ENCODE data around the gene ABHD16B.

ABHD16B gene

DNA sequence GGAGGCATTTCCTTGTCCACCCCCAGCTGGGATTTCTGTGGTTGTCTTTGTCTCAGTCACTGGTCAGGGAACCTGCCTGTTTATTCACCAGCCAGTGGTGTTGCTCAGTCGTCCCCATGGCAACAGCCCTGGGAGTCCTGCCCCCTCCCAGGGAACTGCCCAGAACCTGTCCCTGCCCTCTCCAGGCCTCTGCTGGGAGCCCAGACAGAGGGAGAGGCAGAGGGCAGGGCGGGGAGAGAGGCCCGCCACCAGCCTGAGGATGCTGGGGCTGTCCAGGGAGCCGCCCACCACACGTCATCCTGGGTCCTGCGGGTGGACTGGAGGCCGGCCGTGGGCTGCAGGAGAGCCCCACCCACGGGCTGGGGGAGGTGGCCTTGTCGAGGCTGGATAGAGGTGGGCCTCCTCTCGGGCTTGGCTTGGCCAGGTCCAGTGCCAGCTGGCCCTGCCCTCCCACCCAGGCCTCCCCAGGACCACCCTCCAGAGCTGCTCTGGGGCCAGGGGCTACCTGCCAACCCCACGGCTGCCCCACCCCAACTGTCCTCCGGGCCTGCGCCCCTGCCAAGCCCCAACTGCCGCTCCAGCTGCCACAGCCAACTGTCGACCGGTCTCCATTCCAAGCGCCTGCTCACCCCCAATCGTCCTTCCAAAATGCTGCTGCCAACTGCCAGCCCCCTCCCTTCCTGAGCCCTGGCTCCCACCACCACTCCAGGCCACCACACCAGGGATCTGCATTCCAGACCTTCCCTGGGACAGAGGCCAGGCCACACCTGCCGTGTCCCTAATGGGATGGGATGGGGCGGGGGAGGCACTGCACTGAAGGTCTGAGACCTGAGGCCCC, 26.1 kb upstream of the ABHD16B start:
- TF ChIP-seq, protein P1, sequence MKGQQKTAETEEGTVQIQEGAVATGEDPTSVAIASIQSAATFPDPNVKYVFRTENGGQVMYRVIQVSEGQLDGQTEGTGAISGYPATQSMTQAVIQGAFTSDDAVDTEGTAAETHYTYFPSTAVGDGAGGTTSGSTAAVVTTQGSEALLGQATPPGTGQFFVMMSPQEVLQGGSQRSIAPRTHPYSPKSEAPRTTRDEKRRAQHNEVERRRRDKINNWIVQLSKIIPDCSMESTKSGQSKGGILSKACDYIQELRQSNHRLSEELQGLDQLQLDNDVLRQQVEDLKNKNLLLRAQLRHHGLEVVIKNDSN (IDR thresholded peaks at IDR 0.05), result no peak
- 0 out of 2 replicates have a peak, but pooled peaks have one; percentile 28 for TF ChIP-seq MAX (IDR thresholded peaks at IDR 0.05)
- peak; percentile 69 for TF ChIP-seq NFIC (IDR thresholded peaks at IDR 0.05)
- TF ChIP-seq ZBTB7A (IDR thresholded peaks at IDR 0.05; ENCODE audit: low read depth), result no peak; the same call in 1 of the 2 replicates
- TF ChIP-seq CREB1 (IDR thresholded peaks at IDR 0.05; ENCODE audit: low read depth), result 0 out of 2 replicates have a peak, but pooled peaks have one; percentile 49
- TF ChIP-seq EP300 (IDR thresholded peaks at IDR 0.05; ENCODE audit: borderline replicate concordance), result peak; percentile 32; the same call in 1 of the 2 replicates
- peak; percentile 51; the same call in 1 of the 2 replicates for TF ChIP-seq FOXM1 (IDR thresholded peaks at IDR 0.05; ENCODE audit: borderline replicate concordance, low read depth)
- TF ChIP-seq TCF12 (IDR thresholded peaks at IDR 0.05; ENCODE audit: low read depth), result 0 out of 2 replicates have a peak, but pooled peaks have one; percentile 50
- peak; percentile 82 for TF ChIP-seq TEAD4 (IDR thresholded peaks at IDR 0.05)
- TF ChIP-seq RAD21 (IDR thresholded peaks at IDR 0.05; ENCODE audit: low read depth), result 0 out of 2 replicates have a peak, but pooled peaks have one; percentile 5
- TF ChIP-seq, protein P2, sequence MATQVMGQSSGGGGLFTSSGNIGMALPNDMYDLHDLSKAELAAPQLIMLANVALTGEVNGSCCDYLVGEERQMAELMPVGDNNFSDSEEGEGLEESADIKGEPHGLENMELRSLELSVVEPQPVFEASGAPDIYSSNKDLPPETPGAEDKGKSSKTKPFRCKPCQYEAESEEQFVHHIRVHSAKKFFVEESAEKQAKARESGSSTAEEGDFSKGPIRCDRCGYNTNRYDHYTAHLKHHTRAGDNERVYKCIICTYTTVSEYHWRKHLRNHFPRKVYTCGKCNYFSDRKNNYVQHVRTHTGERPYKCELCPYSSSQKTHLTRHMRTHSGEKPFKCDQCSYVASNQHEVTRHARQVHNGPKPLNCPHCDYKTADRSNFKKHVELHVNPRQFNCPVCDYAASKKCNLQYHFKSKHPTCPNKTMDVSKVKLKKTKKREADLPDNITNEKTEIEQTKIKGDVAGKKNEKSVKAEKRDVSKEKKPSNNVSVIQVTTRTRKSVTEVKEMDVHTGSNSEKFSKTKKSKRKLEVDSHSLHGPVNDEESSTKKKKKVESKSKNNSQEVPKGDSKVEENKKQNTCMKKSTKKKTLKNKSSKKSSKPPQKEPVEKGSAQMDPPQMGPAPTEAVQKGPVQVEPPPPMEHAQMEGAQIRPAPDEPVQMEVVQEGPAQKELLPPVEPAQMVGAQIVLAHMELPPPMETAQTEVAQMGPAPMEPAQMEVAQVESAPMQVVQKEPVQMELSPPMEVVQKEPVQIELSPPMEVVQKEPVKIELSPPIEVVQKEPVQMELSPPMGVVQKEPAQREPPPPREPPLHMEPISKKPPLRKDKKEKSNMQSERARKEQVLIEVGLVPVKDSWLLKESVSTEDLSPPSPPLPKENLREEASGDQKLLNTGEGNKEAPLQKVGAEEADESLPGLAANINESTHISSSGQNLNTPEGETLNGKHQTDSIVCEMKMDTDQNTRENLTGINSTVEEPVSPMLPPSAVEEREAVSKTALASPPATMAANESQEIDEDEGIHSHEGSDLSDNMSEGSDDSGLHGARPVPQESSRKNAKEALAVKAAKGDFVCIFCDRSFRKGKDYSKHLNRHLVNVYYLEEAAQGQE (IDR thresholded peaks at IDR 0.05; ENCODE audit: low read depth), result no peak
- no peak for TF ChIP-seq EGR1 (IDR thresholded peaks at IDR 0.05)

GRCh38 chr20:63836458-63837344, 24.6 kb upstream of the ABHD16B start:
- TF ChIP-seq EGR1 (IDR thresholded peaks at IDR 0.05) (no peak), FOXM1 (IDR thresholded peaks at IDR 0.05; ENCODE audit: borderline replicate concordance, low read depth) (no peak), CREB1 (IDR thresholded peaks at IDR 0.05; ENCODE audit: low read depth) (no peak), NFIC (IDR thresholded peaks at IDR 0.05) (no peak), ZBTB7A (IDR thresholded peaks at IDR 0.05; ENCODE audit: low read depth) (0 out of 2 replicates have a peak, but pooled peaks have one; percentile 26), TCF12 (IDR thresholded peaks at IDR 0.05; ENCODE audit: low read depth) (peak; percentile 64; the same call in 1 of the 2 replicates), MAX (IDR thresholded peaks at IDR 0.05) (no peak), TEAD4 (IDR thresholded peaks at IDR 0.05) (no peak), YY1 (IDR thresholded peaks at IDR 0.05; ENCODE audit: low read depth) (no peak)
- TF ChIP-seq, protein P2 (IDR thresholded peaks at IDR 0.05; ENCODE audit: low read depth), result no peak
- TF ChIP-seq, protein P1 (IDR thresholded peaks at IDR 0.05), result no peak

GRCh38 chr20:63837479-63837878, 23.8 kb upstream of the ABHD16B start:
- TF ChIP-seq TEAD4 (IDR thresholded peaks at IDR 0.05), result no peak
- TF ChIP-seq, protein P1 (IDR thresholded peaks at IDR 0.05), result no peak
- TF ChIP-seq TAF1 (IDR thresholded peaks at IDR 0.05; ENCODE audit: low read depth), result no peak
- no peak for TF ChIP-seq ZBTB7A (IDR thresholded peaks at IDR 0.05; ENCODE audit: low read depth)
- no peak for TF ChIP-seq TCF12 (IDR thresholded peaks at IDR 0.05; ENCODE audit: low read depth)

- TF ChIP-seq TEAD4 (IDR thresholded peaks at IDR 0.05) (no peak), TCF12 (IDR thresholded peaks at IDR 0.05; ENCODE audit: low read depth) (no peak), NFIC (IDR thresholded peaks at IDR 0.05) (no peak), ZBTB7A (IDR thresholded peaks at IDR 0.05; ENCODE audit: low read depth) (no peak), RAD21 (IDR thresholded peaks at IDR 0.05; ENCODE audit: low read depth) (no peak), CEBPB (IDR thresholded peaks at IDR 0.05) (no peak), FOXM1 (IDR thresholded peaks at IDR 0.05; ENCODE audit: borderline replicate concordance, low read depth) (no peak), EP300 (IDR thresholded peaks at IDR 0.05; ENCODE audit: borderline replicate concordance) (no peak), EGR1 (IDR thresholded peaks at IDR 0.05) (no peak), TAF1 (IDR thresholded peaks at IDR 0.05; ENCODE audit: low read depth) (no peak), MAX (IDR thresholded peaks at IDR 0.05) (no peak), CREB1 (IDR thresholded peaks at IDR 0.05; ENCODE audit: low read depth) (no peak), YY1 (IDR thresholded peaks at IDR 0.05; ENCODE audit: low read depth) (no peak)
- TF ChIP-seq, protein P2 (IDR thresholded peaks at IDR 0.05; ENCODE audit: low read depth), result no peak
- TF ChIP-seq, protein P1 (IDR thresholded peaks at IDR 0.05), result no peak
These were observed 21.7 kb upstream of the ABHD16B start for GRCh38 chr20:63839620-63840019.
